ENCODE measurements around the gene RPL19. TPM values are rescaled to one million over a fixed set of nuclear protein-coding genes. Genes with fewer than 3 reads are reported as not detected.

Gene RPL19
- total RNA-seq, 2 donors from 2014 or later: 1,315 to 2,278 TPM

DNA sequence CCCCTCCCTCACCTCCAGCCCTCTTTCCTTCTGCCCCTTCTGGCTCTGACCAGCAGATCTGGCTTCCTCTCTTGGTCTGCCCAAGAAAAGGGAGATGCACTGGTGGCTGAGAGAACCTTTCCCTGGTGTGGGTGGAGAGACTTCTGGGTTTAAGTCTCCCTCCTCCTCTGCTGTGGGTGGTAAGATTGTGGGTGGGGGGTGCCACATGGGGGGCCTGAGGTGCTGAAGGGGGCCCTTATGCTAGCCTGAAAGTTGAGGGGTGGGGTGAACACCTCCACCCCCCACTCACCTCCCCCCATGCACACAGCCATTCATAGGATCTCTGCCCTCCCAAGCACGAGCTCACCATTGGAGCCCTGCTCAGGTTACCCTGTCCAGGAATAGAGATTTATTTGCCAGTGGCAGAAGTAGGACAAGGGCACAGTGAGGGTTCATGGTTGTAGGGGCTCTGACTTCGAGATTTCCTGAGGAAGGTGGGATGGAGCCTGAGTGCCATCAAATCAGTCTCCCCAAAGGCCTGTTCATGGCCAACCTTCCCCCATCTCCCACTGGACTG is 27.4 kb downstream of the RPL19 start:
- DNase-seq (ENCODE audit: low spot score) (no peak), ATAC-seq (ENCODE audit: insufficient number of reproducible peaks, low FRiP score, low read depth) (no peak)
- Histone ChIP-seq H3K4me3 (no peak overlapping the region), H3K27me3 (replicated peaks; ENCODE audit: insufficient read depth) (no peaks in the 10 kb centered on the region), H3K4me1 (ENCODE audit: control insufficient read depth in 1 of 2, low read depth in 2 of 2) (peaks cover 20 to 50% of the 10 kb centered on the region in 2 donors), H3K9me3 (no peaks in the 10 kb centered on the region), H3K36me3 (no peaks in the 10 kb centered on the region), H3K27ac (no peak overlapping the region)
- TF ChIP-seq, protein P1, sequence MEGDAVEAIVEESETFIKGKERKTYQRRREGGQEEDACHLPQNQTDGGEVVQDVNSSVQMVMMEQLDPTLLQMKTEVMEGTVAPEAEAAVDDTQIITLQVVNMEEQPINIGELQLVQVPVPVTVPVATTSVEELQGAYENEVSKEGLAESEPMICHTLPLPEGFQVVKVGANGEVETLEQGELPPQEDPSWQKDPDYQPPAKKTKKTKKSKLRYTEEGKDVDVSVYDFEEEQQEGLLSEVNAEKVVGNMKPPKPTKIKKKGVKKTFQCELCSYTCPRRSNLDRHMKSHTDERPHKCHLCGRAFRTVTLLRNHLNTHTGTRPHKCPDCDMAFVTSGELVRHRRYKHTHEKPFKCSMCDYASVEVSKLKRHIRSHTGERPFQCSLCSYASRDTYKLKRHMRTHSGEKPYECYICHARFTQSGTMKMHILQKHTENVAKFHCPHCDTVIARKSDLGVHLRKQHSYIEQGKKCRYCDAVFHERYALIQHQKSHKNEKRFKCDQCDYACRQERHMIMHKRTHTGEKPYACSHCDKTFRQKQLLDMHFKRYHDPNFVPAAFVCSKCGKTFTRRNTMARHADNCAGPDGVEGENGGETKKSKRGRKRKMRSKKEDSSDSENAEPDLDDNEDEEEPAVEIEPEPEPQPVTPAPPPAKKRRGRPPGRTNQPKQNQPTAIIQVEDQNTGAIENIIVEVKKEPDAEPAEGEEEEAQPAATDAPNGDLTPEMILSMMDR (IDR thresholded peaks at IDR 0.05): no peak

DNA sequence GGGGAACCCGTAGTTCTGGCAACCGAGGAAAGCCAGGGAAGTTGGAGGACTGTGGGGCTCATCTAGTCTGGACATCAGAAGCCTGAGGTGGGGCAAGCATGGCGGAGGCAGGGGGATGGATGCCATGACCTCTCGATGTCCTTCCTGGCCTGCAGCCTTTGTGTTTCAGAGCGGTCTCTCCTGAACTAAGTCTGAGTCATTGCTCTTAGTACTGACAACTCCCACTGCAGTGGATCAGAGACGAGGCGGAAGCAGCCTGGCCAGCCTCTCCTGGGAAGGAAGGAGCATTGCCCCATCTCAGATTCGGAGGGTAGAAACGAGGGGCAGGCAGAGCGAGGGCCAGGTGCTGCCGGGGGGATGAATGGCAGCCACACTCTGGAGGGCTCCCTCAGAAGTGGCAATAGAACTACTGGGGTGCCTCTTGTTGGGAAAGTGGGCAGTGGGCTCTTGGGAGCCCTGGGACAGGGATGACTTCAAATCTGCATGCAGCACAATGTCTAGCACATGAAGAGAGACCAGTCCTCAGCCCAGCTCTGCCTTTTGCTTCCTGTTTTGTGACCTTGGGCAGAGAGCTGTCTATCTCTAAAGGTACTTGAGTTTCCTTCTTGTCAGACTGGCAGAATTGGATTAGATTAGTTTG is 29.3 kb downstream of the RPL19 start:
- ATAC-seq (ENCODE audit: insufficient number of reproducible peaks, low FRiP score, low read depth) (no peak), DNase-seq (ENCODE audit: low spot score) (no peak)
- no peaks in the 10 kb centered on the region for H3K27me3 ChIP-seq (replicated peaks; ENCODE audit: insufficient read depth)
- TF ChIP-seq, protein P1 (IDR thresholded peaks at IDR 0.05): no peak
- H3K4me3 ChIP-seq: no peak overlapping the region
- H3K36me3 ChIP-seq: no peaks in the 10 kb centered on the region
- H3K9me3 ChIP-seq: no peaks in the 10 kb centered on the region
- no peak overlapping the region for H3K27ac ChIP-seq
- H3K4me1 ChIP-seq (ENCODE audit: control insufficient read depth in 1 of 2, low read depth in 2 of 2): peaks cover 16 to 31% of the 10 kb centered on the region in 2 donors

DNA sequence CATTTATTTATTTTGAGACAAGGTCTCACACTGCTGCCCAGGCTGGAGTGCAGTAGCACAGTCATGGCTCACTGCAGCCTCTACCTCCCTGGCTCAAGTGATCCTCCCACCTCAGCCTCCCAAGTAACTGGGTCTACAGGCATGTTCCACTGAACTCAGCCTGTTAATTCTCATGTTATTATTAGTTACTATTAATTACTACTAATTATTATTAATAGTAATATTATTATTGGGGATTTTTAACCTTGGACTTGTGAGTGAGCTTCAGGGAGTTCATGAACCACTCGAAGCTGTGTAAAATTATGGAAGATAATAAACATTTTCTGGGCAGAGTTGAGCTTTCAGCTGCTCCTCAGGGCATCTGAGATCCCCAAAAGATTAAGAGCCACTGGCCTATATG is 30.3 kb downstream of the RPL19 start:
- no peaks in the 10 kb centered on the region for H3K36me3 ChIP-seq
- TF ChIP-seq, protein P1 (IDR thresholded peaks at IDR 0.05): no peak
- H3K27ac ChIP-seq: no peak overlapping the region
- H3K4me3 ChIP-seq: no peak overlapping the region
- ATAC-seq (ENCODE audit: insufficient number of reproducible peaks, low FRiP score, low read depth) (no peak), DNase-seq (ENCODE audit: low spot score) (no peak)
- no peaks in the 10 kb centered on the region for H3K9me3 ChIP-seq
- peaks cover 16 to 26% of the 10 kb centered on the region in 2 donors for H3K4me1 ChIP-seq (ENCODE audit: control insufficient read depth in 1 of 2, low read depth in 2 of 2)
- H3K27me3 ChIP-seq (replicated peaks; ENCODE audit: insufficient read depth): no peaks in the 10 kb centered on the region

DNA sequence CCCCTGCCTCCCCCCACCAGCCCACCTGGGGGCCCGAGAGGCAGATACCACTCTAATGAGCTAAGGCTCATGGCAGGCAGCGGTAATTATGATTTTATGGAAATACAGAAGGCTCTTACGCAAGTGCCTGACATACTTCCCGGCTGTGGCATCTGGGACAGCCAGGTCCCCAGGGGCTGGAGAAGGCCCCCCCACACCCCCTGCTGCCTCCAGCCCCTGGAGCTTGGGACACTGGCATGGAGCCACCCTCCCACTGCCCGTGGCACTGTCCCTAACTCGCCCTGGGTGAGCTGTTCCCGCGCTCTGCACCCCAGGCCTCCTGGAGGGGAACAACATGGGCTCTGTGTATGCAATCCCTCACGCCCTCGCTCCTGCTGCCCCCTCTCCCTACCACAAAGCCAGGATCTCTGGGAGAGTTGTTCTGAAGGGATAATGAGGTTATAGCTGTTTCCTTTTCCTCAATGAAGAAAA is 31.0 kb downstream of the RPL19 start:
- H3K4me3 ChIP-seq: peak overlapping the region; percentile 57
- ATAC-seq (ENCODE audit: insufficient number of reproducible peaks, low FRiP score, low read depth) (no peak), DNase-seq (ENCODE audit: low spot score) (no peak)
- peaks cover 13 to 23% of the 10 kb centered on the region in 2 donors for H3K4me1 ChIP-seq (ENCODE audit: control insufficient read depth in 1 of 2, low read depth in 2 of 2)
- no peaks in the 10 kb centered on the region for H3K27me3 ChIP-seq (replicated peaks; ENCODE audit: insufficient read depth)
- H3K36me3 ChIP-seq: no peaks in the 10 kb centered on the region
- peak overlapping the region; percentile 33 to 49 for H3K27ac ChIP-seq
- TF ChIP-seq, protein P1 (IDR thresholded peaks at IDR 0.05): no peak
- no peaks in the 10 kb centered on the region for H3K9me3 ChIP-seq

DNA sequence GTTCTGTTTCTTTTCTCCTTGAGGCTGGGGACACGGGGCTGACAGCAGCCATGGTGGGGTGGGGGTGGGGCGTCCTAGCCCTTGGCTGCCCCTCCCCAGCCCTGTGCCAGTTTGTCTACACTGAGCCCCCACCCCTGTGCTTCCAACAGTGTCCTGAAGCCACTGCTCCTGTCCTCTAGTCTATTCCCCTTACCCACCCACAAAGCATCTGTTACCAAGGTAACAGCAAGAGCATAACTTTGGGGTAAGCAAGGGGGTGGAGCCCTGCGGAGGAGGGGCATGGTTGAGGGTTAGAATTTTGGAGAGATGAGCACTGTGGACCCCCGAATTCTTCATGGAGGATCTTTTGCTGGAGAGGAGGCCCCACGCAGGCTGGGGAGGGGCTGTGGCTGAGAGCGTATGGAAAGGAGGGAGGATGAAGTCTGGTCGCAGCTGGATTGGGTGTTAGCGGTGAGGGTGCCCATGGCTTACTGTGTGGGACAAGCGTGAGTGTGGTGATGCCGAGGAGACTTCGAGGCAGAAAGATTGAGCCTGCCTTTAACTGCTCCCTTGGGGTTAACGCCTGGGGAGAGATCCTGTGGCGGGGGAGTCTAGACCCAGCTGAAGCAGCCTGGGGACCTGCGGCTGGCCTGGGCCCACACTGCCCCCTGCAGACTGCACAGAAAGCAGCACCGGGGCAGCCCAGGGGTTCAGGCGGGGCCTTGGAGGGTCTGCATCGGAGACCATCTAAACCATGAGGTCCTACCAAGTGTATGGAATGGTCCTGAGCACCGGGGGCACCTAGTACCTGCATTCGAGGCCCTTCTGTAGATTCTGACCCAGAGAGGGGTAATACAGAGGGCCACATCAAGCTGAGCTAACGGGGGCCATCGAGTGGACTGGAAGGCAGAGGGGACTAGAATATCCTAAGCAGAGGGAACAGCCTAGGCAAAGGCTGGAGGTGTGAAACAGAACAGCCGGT is 31.8 kb downstream of the RPL19 start:
- Histone ChIP-seq H3K4me3 (peak overlapping the region; percentile 57), H3K27ac (peak overlapping the region; percentile 33 to 49), H3K36me3 (no peaks in the 10 kb centered on the region), H3K4me1 (ENCODE audit: control insufficient read depth in 1 of 2, low read depth in 2 of 2) (peaks cover 10 to 17% of the 10 kb centered on the region in 2 donors), H3K27me3 (replicated peaks; ENCODE audit: insufficient read depth) (no peaks in the 10 kb centered on the region), H3K9me3 (no peaks in the 10 kb centered on the region)
- ATAC-seq (ENCODE audit: insufficient number of reproducible peaks, low FRiP score, low read depth) (no peak), DNase-seq (ENCODE audit: low spot score) (no peak)
- TF ChIP-seq, protein P1 (IDR thresholded peaks at IDR 0.05): peak; percentile 88

Measured in thoracic aorta (tissue), 2 donors.